HCT116 (cell line): ENCODE measurements around the gene ZC3H15. TPM values are rescaled to one million over a fixed set of nuclear protein-coding genes. Genes with fewer than 3 reads are reported as not detected.

ENCODE experiments used
- ATAC-seq: fragments of 200-7000 bp; cut with Tn5 transposase; 2 replicates; pipeline ENCODE4 v1.9.1; 2020; ENCODE audit warnings: mild to moderate bottlenecking, moderate library complexity
- BruUV-seq: library from RNA; stranded (reverse); fragments of 400-500 nt; replicated peaks from 2 replicates; lab custom pipeline; 2021; lab: Mats Ljungman, UMichigan
- CTCF ChIA-PET: fragments of 300-600 bp; sonication (Branson Sonifier 250); formaldehyde crosslinking; loops from one replicate; lab custom pipeline; 2021; ENCODE audit warnings: antibody characterized with exemption; lab: Charles Lee
- POLR2A ChIA-PET: fragments of 300-600, 350-600 bp; sonication (Branson Sonifier 250); formaldehyde crosslinking; loops from one replicate; lab custom pipeline; 2021; ENCODE audit warnings: antibody characterized with exemption; lab: Charles Lee
- RAD21 ChIA-PET, 2 experiments: fragments of 300-600 bp; sonication (Branson Sonifier 250); formaldehyde crosslinking; loops; one replicate each; lab custom pipeline; 2023; ENCODE audit warnings: low total read pairs in 2 of 2; ENCODE audit not compliant: uncharacterized antibody in 2 of 2, unreplicated experiment in 2 of 2, low non-redundant PET in 1 of 2; lab: Charles Lee
- DNase-seq: peaks from one replicate; pipeline ENCODE4 v3.0.0-alpha.2; 2010; ENCODE audit warnings: low read depth, low spot score
- H2AFZ ChIP-seq: fragments of 200-600 bp; shearing (Covaris generic), sonication (generic); 2 replicates; pipeline ENCODE4 v1.6.1; 2017; ENCODE audit warnings: low read depth, mixed run types, mixed read lengths, antibody characterized with exemption, low read length; ENCODE audit not compliant: poor library complexity, severe bottlenecking
- H3K27ac ChIP-seq: 2 replicates; pipeline ENCODE4 v1.5.1; 2012; ENCODE audit warnings: low read depth, low read length
- H3K27me3 ChIP-seq: fragments of 200-600 bp; sonication (generic); 2 replicates; pipeline ENCODE4 v1.6.1; 2016; ENCODE audit warnings: mixed run types, low read length, mixed read lengths; ENCODE audit not compliant: insufficient read depth
- H3K36me3 ChIP-seq, 2 experiments: fragments of 200-500 bp in 1 of 2; fragments of 200-600 bp in 1 of 2; sonication (Bioruptor generic) in 1 of 2; sonication (generic) in 1 of 2; 2 replicates each; pipeline versions ENCODE4 v1.5.1 to v1.6.1; 2014 to 2016; ENCODE audit warnings: low read length in 2 of 2, inconsistent platforms in 1 of 2, mixed read lengths in 1 of 2, mixed run types in 1 of 2; ENCODE audit not compliant: insufficient read depth in 2 of 2, control insufficient read depth in 1 of 2
- H3K4me1 ChIP-seq, 2 experiments: fragments of 200-600 bp in 1 of 2; sonication (generic) in 1 of 2; 2 replicates each; pipeline versions ENCODE4 v1.5.1 to v1.6.1; 2012 to 2017; ENCODE audit warnings: low read length in 2 of 2, inconsistent platforms in 1 of 2, mild to moderate bottlenecking in 1 of 2, mixed read lengths in 1 of 2, mixed run types in 1 of 2, moderate library complexity in 1 of 2; ENCODE audit not compliant: insufficient read depth in 2 of 2, control insufficient read depth in 1 of 2
- H3K4me2 ChIP-seq: fragments of 200-600 bp; sonication (generic); 2 replicates; pipeline ENCODE4 v1.6.1; 2017; ENCODE audit warnings: mixed run types, low read length, mixed read lengths
- H3K4me3 ChIP-seq, 2 experiments: fragments of 200-600 bp in 1 of 2; sonication (generic) in 1 of 2; replicated peaks in 1 of 2; 2 replicates each; pipeline ENCODE4 v1.5.1; 2011 to 2016; ENCODE audit warnings: low read length in 2 of 2, control low read depth in 1 of 2, low read depth in 1 of 2, mild to moderate bottlenecking in 1 of 2, mixed read lengths in 1 of 2, mixed run types in 1 of 2
- H3K79me2 ChIP-seq: fragments of 200-600 bp; sonication (generic); 2 replicates; pipeline ENCODE4 v1.6.1; 2017; ENCODE audit warnings: mild to moderate bottlenecking, mixed run types, low read length, moderate library complexity, mixed read lengths; ENCODE audit not compliant: insufficient read depth
- H3K9ac ChIP-seq: fragments of 200-600 bp; sonication (generic); 2 replicates; pipeline ENCODE4 v1.6.1; 2016; ENCODE audit warnings: low read length, mixed read lengths
- H3K9me2 ChIP-seq: fragments of 200-600 bp; sonication (generic), shearing (Covaris generic); 2 replicates; pipeline ENCODE4 v1.6.1; 2017; ENCODE audit warnings: mixed run types, mild to moderate bottlenecking, moderate library complexity; ENCODE audit not compliant: insufficient read depth
- H3K9me3 ChIP-seq, 2 experiments: fragments of 200-500 bp in 1 of 2; fragments of 200-600 bp in 1 of 2; sonication (Bioruptor generic) in 1 of 2; sonication (generic) in 1 of 2; 2 replicates each; pipeline ENCODE4 v1.6.1; 2014 to 2017; ENCODE audit warnings: low read length in 2 of 2, mixed read lengths in 2 of 2, inconsistent platforms in 1 of 2, low read depth in 1 of 2, mild to moderate bottlenecking in 1 of 2, mixed run types in 1 of 2, moderate library complexity in 1 of 2; ENCODE audit not compliant: control insufficient read depth in 1 of 2, insufficient read depth in 1 of 2
- H4K20me1 ChIP-seq: fragments of 200-600 bp; sonication (generic), shearing (Covaris generic); 2 replicates; pipeline ENCODE4 v1.6.1; 2017; ENCODE audit warnings: mixed run types, mild to moderate bottlenecking, moderate library complexity; ENCODE audit not compliant: insufficient read depth
- CEBPB ChIP-seq: IDR thresholded peaks from 2 replicates; pipeline ENCODE4 v1.6.1; 2012; ENCODE audit warnings: low read depth
- POLR2A ChIP-seq: IDR thresholded peaks from 2 replicates; pipeline ENCODE4 v1.7.0; 2011; ENCODE audit warnings: borderline replicate concordance; ENCODE audit not compliant: insufficient read depth, insufficient read length; ENCODE audit errors: extremely low read depth
- SP1 ChIP-seq: IDR thresholded peaks from 2 replicates; pipeline ENCODE4 v1.6.1; 2012; ENCODE audit warnings: low read depth
- intact Hi-C: fragments of 100-400 bp; cut with micrococcal nuclease; formaldehyde crosslinking; loops from 2 replicates; pipeline ENCODE4 v1.10.0; 2022
- total RNA-seq: library from RNA; stranded (reverse); gene quantifications from one replicate; pipeline ENCODE4 v1.2.1, GENCODE V29; 2021; ENCODE audit not compliant: unreplicated experiment
- TF ChIP-seq, protein P1 (sequence below): IDR thresholded peaks from 2 replicates; pipeline ENCODE4 v1.6.1; 2012

ZC3H15 gene
- total RNA-seq, 1 experiment from 2014 or later, result 75.2 TPM

GRCh38 chr2:186493564-186494085 lies 7.6 kb downstream of the ZC3H15 start:
- Histone ChIP-seq H3K79me2 (peaks cover 99% of the 10 kb centered on the region), H3K9me3 (no peaks in the 10 kb centered on the region), H3K9me2 (no peaks in the 10 kb centered on the region), H3K27me3 (no peaks in the 10 kb centered on the region), H3K4me3 (no peak overlapping the region), H4K20me1 (peaks cover 49% of the 10 kb centered on the region), H3K36me3 (peaks cover 22 to 28% of the 10 kb centered on the region in 2 experiments), H3K4me2 (no peak overlapping the region), H2AFZ (no peak overlapping the region), H3K27ac (no peak overlapping the region), H3K9ac (no peak overlapping the region), H3K4me1 (no peaks in the 10 kb centered on the region)
- ChIA-PET RAD21 (no interaction called here), CTCF (no interaction called here), POLR2A (no interaction called here)
- no TSS peak for BruUV-seq
- DNase-seq (no peak), ATAC-seq (no peak)
- intact Hi-C loops, result no loop called here
- TF ChIP-seq CEBPB, result no peak

- Histone ChIP-seq H2AFZ (no peak overlapping the region), H3K9ac (no peak overlapping the region), H3K9me2 (no peaks in the 10 kb centered on the region), H3K9me3 (no peaks in the 10 kb centered on the region), H3K79me2 (peaks cover 99% of the 10 kb centered on the region), H3K4me1 (no peaks in the 10 kb centered on the region), H3K27me3 (no peaks in the 10 kb centered on the region), H3K36me3 (peaks cover 34 to 47% of the 10 kb centered on the region in 2 experiments), H3K4me2 (no peak overlapping the region), H3K27ac (no peak overlapping the region), H3K4me3 (no peak overlapping the region)
- ATAC-seq, result no peak
- POLR2A ChIA-PET, result no interaction called here
- RAD21 ChIA-PET, result no interaction called here
- CTCF ChIA-PET, result no interaction called here
- DNase-seq, result no peak
- BruUV-seq, result no TSS peak
- TF ChIP-seq, protein P1, sequence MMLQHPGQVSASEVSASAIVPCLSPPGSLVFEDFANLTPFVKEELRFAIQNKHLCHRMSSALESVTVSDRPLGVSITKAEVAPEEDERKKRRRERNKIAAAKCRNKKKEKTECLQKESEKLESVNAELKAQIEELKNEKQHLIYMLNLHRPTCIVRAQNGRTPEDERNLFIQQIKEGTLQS, result no peak
- TF ChIP-seq SP1, result no peak
- TF ChIP-seq CEBPB, result no peak
- TF ChIP-seq POLR2A, result no peak
- TF ChIP-seq, all 23 proteins: peak for 0
- peaks cover 37% of the 10 kb centered on the region for H4K20me1 ChIP-seq
- intact Hi-C loops, result no loop called here
Observed at GRCh38 chr2:186496401-186496800, 10.3 kb downstream of the ZC3H15 start.
